ENCODE results near the gene RENBP. TPM values are rescaled to one million over a fixed set of nuclear protein-coding genes. Genes with fewer than 3 reads are reported as not detected.

The RENBP gene
- total RNA-seq, 1 experiment from 2014 or later: 0.10 TPM

GRCh38 chrX:153888344-153888743 lies 56.1 kb downstream of the RENBP start:
- DNase-seq (ENCODE audit: low spot score): no peak

GRCh38 chrX:153887385-153887784 lies 57.1 kb downstream of the RENBP start:
- DNase-seq (ENCODE audit: low spot score): no peak

GRCh38 chrX:153886915-153887314 lies 57.5 kb downstream of the RENBP start:
- no peak for DNase-seq (ENCODE audit: low spot score)

- DNase-seq (ENCODE audit: low spot score): no peak
These were observed 58.2 kb downstream of the RENBP start, which contains the start of gene L1CAM for GRCh38 chrX:153885968-153886903. TSS of gene L1CAM (minus strand) at chrX:153886173. CDS start at chrX:153875836, 10,337 bp downstream.

Other genes starting within 250 kb of the RENBP start
- 233 and 264 TPM in 2 replicates for gene BCAP31, start 220.3 kb downstream of the RENBP start, total RNA-seq (2014; rRNA removed; shearing (Covaris generic))
- 8.6 and 9.1 TPM in 2 replicates for gene ABCD1, start 219.8 kb downstream of the RENBP start, total RNA-seq (2014; rRNA removed; shearing (Covaris generic))
- gene PLXNB3, start 180.4 kb downstream of the RENBP start, total RNA-seq (2014; rRNA removed; shearing (Covaris generic)): 0.60 and 1.6 TPM in 2 replicates
- 0.06 and 0.35 TPM in 2 replicates for gene SRPK3, start 163.6 kb downstream of the RENBP start, total RNA-seq (2014; rRNA removed; shearing (Covaris generic))
- 68.9 and 78.0 TPM in 2 replicates for gene IDH3G, start 150.3 kb downstream of the RENBP start, total RNA-seq (2014; rRNA removed; shearing (Covaris generic))
- 254 and 289 TPM in 2 replicates for gene SSR4, start 150.0 kb downstream of the RENBP start, total RNA-seq (2014; rRNA removed; shearing (Covaris generic))
- gene PDZD4, start 114.1 kb downstream of the RENBP start, total RNA-seq (2014; rRNA removed; shearing (Covaris generic)): 3.8 and 4.0 TPM in 2 replicates
- gene L1CAM, start 58.5 kb downstream of the RENBP start, total RNA-seq (2014; rRNA removed; shearing (Covaris generic)): 7.9 and 9.7 TPM in 2 replicates
- gene AVPR2, start 40.0 kb downstream of the RENBP start, total RNA-seq (2014; rRNA removed; shearing (Covaris generic)): 0.14 and 0.33 TPM in 2 replicates
- 0.31 and 0.82 TPM in 2 replicates for gene ARHGAP4, start 18.4 kb downstream of the RENBP start, total RNA-seq (2014; rRNA removed; shearing (Covaris generic))
- 167 and 216 TPM in 2 replicates for gene NAA10, start 9.6 kb downstream of the RENBP start, total RNA-seq (2014; rRNA removed; shearing (Covaris generic))
- 19.4 and 23.5 TPM in 2 replicates for gene HCFC1, start 27.2 kb upstream of the RENBP start, total RNA-seq (2014; rRNA removed; shearing (Covaris generic))
- 2.2 and 2.7 TPM in 2 replicates for gene TMEM187, start 28.1 kb upstream of the RENBP start, total RNA-seq (2014; rRNA removed; shearing (Covaris generic))
- 50.0 and 58.6 TPM in 2 replicates for gene IRAK1, start 75.3 kb upstream of the RENBP start, total RNA-seq (2014; rRNA removed; shearing (Covaris generic))
- 24.9 and 28.3 TPM in 2 replicates for gene MECP2, start 153.1 kb upstream of the RENBP start, total RNA-seq (2014; rRNA removed; shearing (Covaris generic))
- gene OPN1LW, start 199.6 kb upstream of the RENBP start, total RNA-seq (2014; rRNA removed; shearing (Covaris generic)): not detected in 2 replicates
- gene OPN1MW, start 238.0 kb upstream of the RENBP start, total RNA-seq (2014; rRNA removed; shearing (Covaris generic)): not detected in 2 replicates

Measured in H4 (cell line).